GM23248 (cell line): ENCODE measurements around the gene NRG3. TPM values are rescaled to one million over a fixed set of nuclear protein-coding genes. Genes with fewer than 3 reads are reported as not detected.

Experiments
- DNase-seq: peaks from one replicate; pipeline ENCODE4 v3.0.0-alpha.2; 2015
- H2AFZ ChIP-seq: fragments of 200-600 bp; sonication (generic); 2 replicates; pipeline ENCODE4 v1.6.1; 2016; ENCODE audit warnings: antibody characterized with exemption
- H3F3A ChIP-seq: fragments of 200-600 bp; sonication (generic); 2 replicates; pipeline ENCODE4 v1.6.1; 2016; ENCODE audit warnings: mild to moderate bottlenecking, antibody characterized with exemption, mixed run types; ENCODE audit not compliant: insufficient read depth
- H3K27ac ChIP-seq: fragments of 200-600 bp; sonication (generic); 2 replicates; pipeline ENCODE4 v1.5.1; 2016; ENCODE audit warnings: mild to moderate bottlenecking
- H3K27me3 ChIP-seq: fragments of 200-600 bp; sonication (generic); replicated peaks from 2 replicates; pipeline ENCODE4 v1.6.1; 2016; ENCODE audit warnings: mild to moderate bottlenecking; ENCODE audit not compliant: insufficient read depth
- H3K36me3 ChIP-seq: fragments of 200-600 bp; sonication (generic); 2 replicates; pipeline ENCODE4 v1.6.1; 2016; ENCODE audit warnings: low read depth, mild to moderate bottlenecking
- H3K4me1 ChIP-seq: fragments of 200-600 bp; sonication (generic); 2 replicates; pipeline ENCODE4 v1.6.1; 2016; ENCODE audit warnings: mild to moderate bottlenecking; ENCODE audit not compliant: insufficient read depth
- H3K4me2 ChIP-seq: fragments of 200-600 bp; sonication (generic); one replicate; pipeline ENCODE4 v1.6.1; 2016; ENCODE audit warnings: mild to moderate bottlenecking; ENCODE audit not compliant: unreplicated experiment
- H3K4me3 ChIP-seq: fragments of 200-600 bp; sonication (generic); 2 replicates; pipeline ENCODE4 v1.5.1; 2016; ENCODE audit warnings: mild to moderate bottlenecking
- H3K79me2 ChIP-seq: fragments of 200-600 bp; sonication (generic); 2 replicates; pipeline ENCODE4 v1.6.1; 2016; ENCODE audit warnings: mild to moderate bottlenecking; ENCODE audit not compliant: insufficient read depth
- H3K9ac ChIP-seq: fragments of 200-600 bp; sonication (generic); 2 replicates; pipeline ENCODE4 v1.6.1; 2016; ENCODE audit warnings: mild to moderate bottlenecking
- H3K9me2 ChIP-seq: fragments of 200-600 bp; sonication (generic); 2 replicates; pipeline ENCODE4 v1.6.1; 2016; ENCODE audit warnings: mixed run types, mild to moderate bottlenecking, moderate library complexity; ENCODE audit not compliant: insufficient read depth
- H3K9me3 ChIP-seq: fragments of 200-600 bp; sonication (generic); one replicate; pipeline ENCODE4 v1.6.1; 2017; ENCODE audit warnings: low read depth
- H4K20me1 ChIP-seq: fragments of 200-600 bp; sonication (generic); 2 replicates; pipeline ENCODE4 v1.6.0; 2016; ENCODE audit not compliant: insufficient read depth
- EZH2 ChIP-seq: fragments of 200-600 bp; sonication (generic); IDR thresholded peaks from 2 replicates; pipeline ENCODE4 v1.6.1; 2018; ENCODE audit warnings: antibody characterized with exemption, mild to moderate bottlenecking; ENCODE audit not compliant: insufficient read depth, poor library complexity, severe bottlenecking
- EZH2phosphoT487 ChIP-seq: fragments of 200-600 bp; sonication (generic); IDR thresholded peaks from 2 replicates; pipeline ENCODE4 v1.6.1; 2018; ENCODE audit warnings: antibody characterized with exemption, moderate library complexity, mild to moderate bottlenecking, low read depth; ENCODE audit not compliant: insufficient read depth
- WGBS, 2 experiments: methylation state at CpG; one replicate each; pipeline ENCODE4 v1.1.6; 2015 to 2017; ENCODE audit warnings: low lambda C conversion rate in 2 of 2, low coverage in 1 of 2; ENCODE audit errors: missing lambda C conversion rate in 2 of 2; 5-methylcytosine and 5-hydroxymethylcytosine counted together
- in situ Hi-C: fragments of 300-500 bp; cut with MboI; formaldehyde crosslinking; loops from 2 replicates; pipeline ENCODE4 v1.15.0; 2020
- polyA plus RNA-seq: library from polyadenylated mRNA; unstranded; fragments of >200 nt; fragmentation: Nextera tagmentation; extraction: Ambion mirVana; gene quantifications from 2 replicates; pipeline ENCODE4 v1.2.1, GENCODE V29; 2016
- total RNA-seq: library from RNA; depleted of rRNA; stranded (reverse); fragments of >200 nt; shearing (Covaris generic); gene quantifications from 2 replicates; pipeline ENCODE4 v1.2.3, GENCODE V29; 2014

Gene NRG3
- total and polyA plus RNA-seq, 2 experiments from 2014 or later: not detected

- Histone ChIP-seq H3K36me3 (no peaks in the 10 kb centered on the region), H3K4me1 (no peaks in the 10 kb centered on the region), H3F3A (no peaks in the 10 kb centered on the region), H2AFZ (no peak overlapping the region), H3K4me2 (no peak overlapping the region), H3K9me3 (no peaks in the 10 kb centered on the region), H3K4me3 (no peak overlapping the region), H3K9ac (no peak overlapping the region), H3K27ac (no peak overlapping the region), H4K20me1 (no peaks in the 10 kb centered on the region), H3K27me3 (no peaks in the 10 kb centered on the region), H3K79me2 (no peaks in the 10 kb centered on the region), H3K9me2 (no peaks in the 10 kb centered on the region)
- in situ Hi-C loops: no loop called here
- DNase-seq: no peak
- TF ChIP-seq EZH2phosphoT487: no peak
Measured at GRCh38 chr10:82221056-82221455, 346.1 kb downstream of the NRG3 start.

DNA sequence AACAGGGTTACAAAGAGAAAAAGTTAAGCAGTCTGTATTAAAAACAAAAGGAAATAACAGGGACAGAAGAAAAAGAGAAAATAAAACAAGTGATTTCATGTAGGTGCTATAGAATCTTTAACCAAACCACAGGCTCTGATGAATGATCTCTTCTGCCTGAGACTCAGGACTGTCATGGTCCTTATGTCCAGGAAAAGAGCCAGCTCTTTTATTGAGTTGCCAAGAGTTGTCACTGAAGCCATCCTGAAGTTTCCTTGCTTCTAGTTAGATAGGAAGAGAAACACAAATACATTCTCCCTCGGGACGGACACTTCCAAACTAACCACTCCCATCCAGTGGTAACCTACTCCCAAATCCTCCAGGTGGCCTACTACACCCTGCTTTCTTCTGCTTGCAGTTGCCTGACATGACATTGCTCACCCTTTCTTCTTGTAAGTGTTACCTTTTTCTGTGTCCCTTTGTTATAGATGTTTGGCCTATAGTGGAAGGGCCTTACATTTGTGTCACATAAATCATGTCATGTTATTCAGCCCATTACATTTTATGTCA, 346.7 kb downstream of the NRG3 start:
- H3K9ac ChIP-seq: no peak overlapping the region
- H3K36me3 ChIP-seq: no peaks in the 10 kb centered on the region
- no peaks in the 10 kb centered on the region for H3K27me3 ChIP-seq
- in situ Hi-C loops: no loop called here
- no peaks in the 10 kb centered on the region for H4K20me1 ChIP-seq
- no peak for DNase-seq
- no peak overlapping the region for H2AFZ ChIP-seq
- no peak overlapping the region for H3K27ac ChIP-seq
- no peaks in the 10 kb centered on the region for H3K9me2 ChIP-seq
- H3K4me3 ChIP-seq: no peak overlapping the region
- H3K79me2 ChIP-seq: no peaks in the 10 kb centered on the region
- H3K4me1 ChIP-seq: no peaks in the 10 kb centered on the region
- WGBS, 2 experiments: 29 to 36% methylated on average over 2 of the region's 2 CpGs
- TF ChIP-seq EZH2phosphoT487: no peak
- TF ChIP-seq EZH2: no peak
- no peak overlapping the region for H3K4me2 ChIP-seq
- H3F3A ChIP-seq: no peaks in the 10 kb centered on the region
- no peaks in the 10 kb centered on the region for H3K9me3 ChIP-seq

- 16 to 20% methylated on average over 4 of the region's 4 CpGs for WGBS, 2 experiments
- no peak overlapping the region for H3K4me3 ChIP-seq
- H3K36me3 ChIP-seq: no peaks in the 10 kb centered on the region
- no peak for DNase-seq
- H3K79me2 ChIP-seq: no peaks in the 10 kb centered on the region
- H4K20me1 ChIP-seq: no peaks in the 10 kb centered on the region
- H3K9ac ChIP-seq: no peak overlapping the region
- no peak overlapping the region for H3K4me2 ChIP-seq
- H3K9me2 ChIP-seq: no peaks in the 10 kb centered on the region
- no peaks in the 10 kb centered on the region for H3K9me3 ChIP-seq
- no peak overlapping the region for H2AFZ ChIP-seq
- H3F3A ChIP-seq: no peaks in the 10 kb centered on the region
- in situ Hi-C loops: no loop called here
- TF ChIP-seq EZH2phosphoT487 (no peak), EZH2 (no peak)
- no peaks in the 10 kb centered on the region for H3K27me3 ChIP-seq
- no peaks in the 10 kb centered on the region for H3K4me1 ChIP-seq
- H3K27ac ChIP-seq: no peak overlapping the region
Measured at GRCh38 chr10:82228701-82229100, 353.7 kb downstream of the NRG3 start.

DNA sequence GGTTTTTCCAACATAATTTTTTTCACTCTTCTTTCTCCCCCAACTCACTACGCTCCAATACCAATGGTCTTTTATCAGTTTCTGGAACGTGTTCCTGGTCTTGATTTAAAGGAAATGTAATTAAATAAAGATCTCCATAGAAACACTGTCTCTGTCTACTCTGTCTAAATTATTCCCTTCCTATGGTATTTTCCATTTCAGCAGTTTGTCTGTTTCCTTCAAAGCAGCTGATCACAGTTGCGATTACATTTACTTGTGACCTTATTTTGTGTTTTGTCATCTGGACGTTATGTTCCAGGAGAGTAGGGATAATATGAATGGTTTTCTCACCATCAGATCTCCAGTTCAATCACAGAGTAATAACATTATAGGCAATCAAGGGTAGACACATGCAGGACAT, 359.2 kb downstream of the NRG3 start:
- TF ChIP-seq EZH2: no peak
- no peak for TF ChIP-seq EZH2phosphoT487
- 17 to 22% methylated on average over 4 of the region's 4 CpGs for WGBS, 2 experiments
- H3K4me2 ChIP-seq: no peak overlapping the region

More for the DNA sequence above, 359.2 kb downstream of the NRG3 start:
- Histone ChIP-seq H3K27ac (no peak overlapping the region), H2AFZ (no peak overlapping the region), H4K20me1 (no peaks in the 10 kb centered on the region), H3K4me1 (no peaks in the 10 kb centered on the region), H3K9ac (no peak overlapping the region), H3K36me3 (no peaks in the 10 kb centered on the region), H3K79me2 (no peaks in the 10 kb centered on the region), H3K4me3 (no peak overlapping the region), H3F3A (no peaks in the 10 kb centered on the region), H3K9me3 (no peaks in the 10 kb centered on the region), H3K9me2 (no peaks in the 10 kb centered on the region), H3K27me3 (no peaks in the 10 kb centered on the region)
- in situ Hi-C loops: no loop called here
- no peak for DNase-seq
